ENCODE data around the gene KRT4.

KRT4 gene

DNA sequence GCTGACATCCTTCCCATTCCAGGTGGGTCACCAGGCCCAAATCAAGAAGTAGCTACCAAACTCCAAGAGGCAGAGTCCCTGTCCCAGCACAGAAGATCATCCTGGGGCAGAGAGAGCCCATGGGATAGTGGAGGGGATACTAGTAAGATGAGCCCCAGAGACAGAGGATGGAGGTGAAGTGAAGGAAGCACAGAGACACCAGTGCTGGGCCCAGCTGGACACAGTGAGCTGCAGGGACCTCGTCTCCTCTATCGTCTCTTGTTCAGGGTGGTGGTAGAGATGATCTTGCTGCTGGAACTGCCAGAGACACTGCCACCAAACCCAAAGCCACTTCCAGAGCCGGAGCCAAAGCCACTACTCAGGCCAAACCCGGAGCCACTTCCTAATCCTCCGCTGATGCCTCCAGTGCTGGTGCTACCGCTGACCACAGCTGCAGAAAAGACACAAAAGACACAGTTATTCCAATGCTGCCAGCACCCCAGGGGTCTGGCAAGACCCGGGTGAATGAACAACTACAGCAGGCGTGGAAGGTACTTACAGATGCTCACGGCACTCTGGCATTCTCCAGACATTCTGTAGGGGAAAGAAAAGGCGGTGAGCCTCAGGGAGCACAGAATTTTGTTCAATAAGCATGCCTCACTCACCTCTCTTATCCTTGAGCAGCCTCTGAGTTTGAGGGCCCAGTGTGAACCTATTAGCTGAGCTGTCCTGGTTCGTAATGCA lies 6.9 kb downstream of the KRT4 start:
- TF ChIP-seq, protein P1, sequence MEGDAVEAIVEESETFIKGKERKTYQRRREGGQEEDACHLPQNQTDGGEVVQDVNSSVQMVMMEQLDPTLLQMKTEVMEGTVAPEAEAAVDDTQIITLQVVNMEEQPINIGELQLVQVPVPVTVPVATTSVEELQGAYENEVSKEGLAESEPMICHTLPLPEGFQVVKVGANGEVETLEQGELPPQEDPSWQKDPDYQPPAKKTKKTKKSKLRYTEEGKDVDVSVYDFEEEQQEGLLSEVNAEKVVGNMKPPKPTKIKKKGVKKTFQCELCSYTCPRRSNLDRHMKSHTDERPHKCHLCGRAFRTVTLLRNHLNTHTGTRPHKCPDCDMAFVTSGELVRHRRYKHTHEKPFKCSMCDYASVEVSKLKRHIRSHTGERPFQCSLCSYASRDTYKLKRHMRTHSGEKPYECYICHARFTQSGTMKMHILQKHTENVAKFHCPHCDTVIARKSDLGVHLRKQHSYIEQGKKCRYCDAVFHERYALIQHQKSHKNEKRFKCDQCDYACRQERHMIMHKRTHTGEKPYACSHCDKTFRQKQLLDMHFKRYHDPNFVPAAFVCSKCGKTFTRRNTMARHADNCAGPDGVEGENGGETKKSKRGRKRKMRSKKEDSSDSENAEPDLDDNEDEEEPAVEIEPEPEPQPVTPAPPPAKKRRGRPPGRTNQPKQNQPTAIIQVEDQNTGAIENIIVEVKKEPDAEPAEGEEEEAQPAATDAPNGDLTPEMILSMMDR (IDR thresholded peaks at IDR 0.05; ENCODE audit: low read depth, low read length, poor library complexity, severe bottlenecking), result no peak
- TF ChIP-seq EZH2phosphoT487 (IDR thresholded peaks at IDR 0.05; ENCODE audit: borderline replicate concordance, low read length), result no peak
- H3K27me3 ChIP-seq (ENCODE audit: control insufficient read depth, low read length), result no peaks in the 10 kb centered on the region; the same call in 1 of the 2 replicates
- no peak overlapping the region for H3K4me2 ChIP-seq (ENCODE audit: low read length)
- H3K79me2 ChIP-seq (ENCODE audit: control insufficient read depth, low read length), result no peaks in the 10 kb centered on the region
- H3F3A ChIP-seq (ENCODE audit: control insufficient read depth, insufficient read depth), result no peaks in the 10 kb centered on the region
- H3K4me3 ChIP-seq (ENCODE audit: low read length), result no peak overlapping the region
- no peak overlapping the region for H3K27ac ChIP-seq (ENCODE audit: low read depth, low read length)
- H3K9me2 ChIP-seq (replicated peaks; ENCODE audit: control insufficient read depth, low read length), result no peaks in the 10 kb centered on the region
- no peaks in the 10 kb centered on the region for H4K20me1 ChIP-seq (ENCODE audit: control insufficient read depth, insufficient read depth, low read depth, low read length)
- no peaks in the 10 kb centered on the region for H3K9me3 ChIP-seq (ENCODE audit: control insufficient read depth, insufficient read depth, low read length)
- H3K36me3 ChIP-seq (ENCODE audit: control insufficient read depth, low read length), result no peaks in the 10 kb centered on the region
- no peaks in the 10 kb centered on the region for H3K4me1 ChIP-seq (ENCODE audit: control insufficient read depth, low read length)

DNA sequence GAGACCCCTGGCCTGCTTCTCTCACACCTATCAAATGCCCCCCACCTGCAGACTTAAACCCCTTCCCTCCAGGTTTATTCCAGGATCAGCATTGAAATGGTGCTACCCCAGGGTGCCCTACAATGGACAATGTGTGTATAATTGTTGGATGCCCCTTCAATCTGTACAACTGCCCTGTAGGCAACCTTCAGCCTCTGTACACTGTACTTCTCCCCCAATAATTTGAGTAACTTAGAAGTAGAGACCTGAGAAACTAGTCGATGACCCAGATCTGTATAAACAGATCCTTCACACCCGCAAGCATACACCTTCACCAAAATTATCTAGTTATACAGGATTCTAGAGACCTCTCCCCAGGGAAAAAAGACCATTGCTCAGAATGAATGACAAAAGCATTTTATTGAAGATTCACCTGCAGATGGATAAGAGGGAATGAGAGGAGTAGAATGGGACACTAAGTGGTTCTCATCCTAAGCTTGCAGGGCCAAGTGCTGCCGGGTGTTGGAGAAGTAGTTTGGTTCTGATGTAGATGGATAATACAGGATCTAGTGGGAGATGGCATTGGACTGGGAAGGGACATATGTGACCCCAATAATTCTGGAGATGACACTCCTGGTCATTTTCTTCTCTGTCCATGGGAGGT lies 7.6 kb downstream of the KRT4 start:
- Histone ChIP-seq H3K36me3 (ENCODE audit: control insufficient read depth, low read length) (no peaks in the 10 kb centered on the region), H3K4me1 (ENCODE audit: control insufficient read depth, low read length) (no peaks in the 10 kb centered on the region), H3K79me2 (ENCODE audit: control insufficient read depth, low read length) (no peaks in the 10 kb centered on the region), H3K9me2 (replicated peaks; ENCODE audit: control insufficient read depth, low read length) (no peaks in the 10 kb centered on the region), H4K20me1 (ENCODE audit: control insufficient read depth, insufficient read depth, low read depth, low read length) (no peaks in the 10 kb centered on the region), H3K27me3 (ENCODE audit: control insufficient read depth, low read length) (no peaks in the 10 kb centered on the region; the same call in 1 of the 2 replicates), H3F3A (ENCODE audit: control insufficient read depth, insufficient read depth) (no peaks in the 10 kb centered on the region), H3K9me3 (ENCODE audit: control insufficient read depth, insufficient read depth, low read length) (no peaks in the 10 kb centered on the region), H3K27ac (ENCODE audit: low read depth, low read length) (no peak overlapping the region), H3K4me3 (ENCODE audit: low read length) (no peak overlapping the region), H3K4me2 (ENCODE audit: low read length) (no peak overlapping the region)
- no peak for TF ChIP-seq EZH2phosphoT487 (IDR thresholded peaks at IDR 0.05; ENCODE audit: borderline replicate concordance, low read length)
- TF ChIP-seq, protein P1 (IDR thresholded peaks at IDR 0.05; ENCODE audit: low read depth, low read length, poor library complexity, severe bottlenecking), result no peak

DNA sequence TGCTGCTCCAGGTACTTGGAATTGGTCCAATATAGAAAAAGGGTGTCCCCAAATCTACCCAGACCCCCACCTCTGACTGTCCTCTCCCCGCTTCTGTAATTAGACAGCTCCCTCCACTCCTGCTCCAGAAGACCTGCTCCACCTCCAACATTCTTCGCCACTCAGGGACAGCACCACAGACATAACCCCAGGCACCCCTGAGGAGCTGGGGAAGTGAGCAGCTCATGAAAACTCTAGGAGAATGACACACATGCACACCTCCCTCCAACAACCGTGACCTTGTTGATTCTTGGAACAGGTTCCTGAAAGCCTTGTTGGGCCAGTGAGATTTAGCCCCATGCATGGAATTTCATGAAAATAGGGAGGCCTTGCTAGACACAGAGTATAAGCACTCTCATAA lies 8.2 kb downstream of the KRT4 start:
- no peak overlapping the region for H3K27ac ChIP-seq (ENCODE audit: low read depth, low read length)
- no peaks in the 10 kb centered on the region for H3K79me2 ChIP-seq (ENCODE audit: control insufficient read depth, low read length)
- H3K4me1 ChIP-seq (ENCODE audit: control insufficient read depth, low read length), result no peaks in the 10 kb centered on the region
- no peaks in the 10 kb centered on the region for H3F3A ChIP-seq (ENCODE audit: control insufficient read depth, insufficient read depth)
- H3K4me2 ChIP-seq (ENCODE audit: low read length), result no peak overlapping the region
- H3K9me2 ChIP-seq (replicated peaks; ENCODE audit: control insufficient read depth, low read length), result no peaks in the 10 kb centered on the region
- H3K27me3 ChIP-seq (ENCODE audit: control insufficient read depth, low read length), result no peaks in the 10 kb centered on the region; the same call in 1 of the 2 replicates
- no peak overlapping the region for H3K4me3 ChIP-seq (ENCODE audit: low read length)
- H3K9me3 ChIP-seq (ENCODE audit: control insufficient read depth, insufficient read depth, low read length), result no peaks in the 10 kb centered on the region
- H3K36me3 ChIP-seq (ENCODE audit: control insufficient read depth, low read length), result no peaks in the 10 kb centered on the region
- no peak for TF ChIP-seq EZH2phosphoT487 (IDR thresholded peaks at IDR 0.05; ENCODE audit: borderline replicate concordance, low read length)
- TF ChIP-seq, protein P1 (IDR thresholded peaks at IDR 0.05; ENCODE audit: low read depth, low read length, poor library complexity, severe bottlenecking), result no peak
- no peaks in the 10 kb centered on the region for H4K20me1 ChIP-seq (ENCODE audit: control insufficient read depth, insufficient read depth, low read depth, low read length)
